Lung (tissue), 12 donors: Measurements from ENCODE around the gene SHC1. TPM values are rescaled to one million over a fixed set of nuclear protein-coding genes. Genes with fewer than 3 reads are reported as not detected.
A peak's percentile ranks its signal among the peaks of the same experiment; 100 is the strongest.
"Not testable (repeated sequence)": the region's sequence is repeated elsewhere in the genome, so short reads cannot be mapped to it uniquely, and the experiment has no call there.

Experiments
- ATAC-seq: fragments of 200-7000 bp; cut with Tn5 transposase; one replicate; pipeline ENCODE4 v1.9.1; 2020; ENCODE audit warnings: moderate number of reproducible peaks; ENCODE audit not compliant: insufficient read depth, low FRiP score
- DNase-seq, 3 donors: peaks; one replicate each; pipeline ENCODE4 v3.0.0-alpha.2; 2013 to 2017
- H3K27ac ChIP-seq, 2 donors: one replicate each; pipeline ENCODE4 v1.5.1; 2013; ENCODE audit warnings: mild to moderate bottlenecking in 2 of 2, moderate library complexity in 2 of 2, control low read depth in 1 of 2, inconsistent platforms in 1 of 2, low read depth in 1 of 2, low read length in 1 of 2
- H3K27me3 ChIP-seq, 3 donors: one replicate each; pipeline ENCODE4 v1.5.1; 2013; ENCODE audit warnings: low read length in 2 of 3; ENCODE audit not compliant: control insufficient read depth in 3 of 3, insufficient read depth in 3 of 3
- H3K36me3 ChIP-seq, 4 donors: one replicate each; pipeline ENCODE4 v1.5.1; 2013; ENCODE audit warnings: low read length in 4 of 4, mild to moderate bottlenecking in 1 of 4, moderate library complexity in 1 of 4; ENCODE audit not compliant: control insufficient read depth in 4 of 4, insufficient read depth in 4 of 4
- H3K4me1 ChIP-seq, 5 donors: one replicate each; pipeline ENCODE4 v1.5.1; 2013; ENCODE audit warnings: low read length in 5 of 5, mild to moderate bottlenecking in 2 of 5, moderate library complexity in 1 of 5; ENCODE audit not compliant: control insufficient read depth in 5 of 5, insufficient read depth in 5 of 5
- H3K4me3 ChIP-seq: one replicate; pipeline ENCODE4 v1.5.1; 2013; ENCODE audit warnings: mild to moderate bottlenecking, control low read depth, moderate library complexity
- H3K9ac ChIP-seq, 2 donors: one replicate each; pipeline ENCODE4 v1.5.1; 2013; ENCODE audit warnings: low read length in 2 of 2, control low read depth in 1 of 2; ENCODE audit not compliant: insufficient read depth in 1 of 2
- H3K9me3 ChIP-seq, 4 donors: one replicate each; pipeline ENCODE4 v1.5.1; 2013; ENCODE audit warnings: low read length in 3 of 4, mild to moderate bottlenecking in 1 of 4, moderate library complexity in 1 of 4; ENCODE audit not compliant: control insufficient read depth in 4 of 4, insufficient read depth in 3 of 4
- WGBS, 2 donors: extraction: QIAGEN DNeasy Blood & Tissue Kit; methylation state at CpG; one replicate each; pipeline ENCODE4 v1.1.7; 2013; 5-methylcytosine and 5-hydroxymethylcytosine counted together
- polyA plus RNA-seq, 2 donors: library from polyadenylated mRNA; stranded (reverse); fragments of 200-250 nt; gene quantifications; one replicate each; pipeline ENCODE4 v1.2.1, GENCODE V29; 2013
- total RNA-seq, 2 donors: library from RNA; depleted of rRNA in 1 of 2; stranded (reverse); fragments of >200 nt in 1 of 2; gene quantifications; one replicate each; pipeline ENCODE4 v1.2.1, GENCODE V29; 2014 to 2021
- TF ChIP-seq, protein P1 (sequence below): IDR thresholded peaks from 2 replicates; pipeline ENCODE4 v1.5.1; 2012; ENCODE audit warnings: mild to moderate bottlenecking; ENCODE audit errors: control extremely low read depth, extremely low read depth
- donor health status: control.
- donor health status: control.
- donor health status: Bipolar disorder and iron deficiency.
- donor health status: healthy.
- donor health status: DM: yes; HTN: yes; CAD: no.

SHC1 gene
- total and polyA plus RNA-seq, 4 donors, result 67.6 to 136 (median 93.8) TPM

DNA sequence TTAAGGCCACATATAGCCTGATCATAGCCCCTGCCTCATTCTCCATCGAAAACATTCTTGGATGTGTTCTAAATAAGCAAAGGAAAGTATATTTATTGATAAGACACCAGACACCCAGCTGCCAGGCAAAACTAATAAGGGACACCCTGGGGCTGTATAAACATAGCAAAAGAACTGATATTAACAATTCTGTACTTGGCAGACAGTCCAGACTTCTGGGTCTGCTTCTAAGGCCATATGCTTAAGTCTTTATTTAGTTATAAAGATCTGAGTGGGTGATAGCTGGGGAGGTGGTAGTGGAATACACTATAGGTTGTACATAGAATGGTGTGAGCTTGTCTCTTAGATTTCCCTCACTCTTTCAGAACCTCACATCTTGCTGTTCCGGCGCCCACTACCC lies 7.8 kb upstream of the SHC1 start:
- no peaks in the 10 kb centered on the region for H3K9me3 ChIP-seq
- TF ChIP-seq, protein P1, sequence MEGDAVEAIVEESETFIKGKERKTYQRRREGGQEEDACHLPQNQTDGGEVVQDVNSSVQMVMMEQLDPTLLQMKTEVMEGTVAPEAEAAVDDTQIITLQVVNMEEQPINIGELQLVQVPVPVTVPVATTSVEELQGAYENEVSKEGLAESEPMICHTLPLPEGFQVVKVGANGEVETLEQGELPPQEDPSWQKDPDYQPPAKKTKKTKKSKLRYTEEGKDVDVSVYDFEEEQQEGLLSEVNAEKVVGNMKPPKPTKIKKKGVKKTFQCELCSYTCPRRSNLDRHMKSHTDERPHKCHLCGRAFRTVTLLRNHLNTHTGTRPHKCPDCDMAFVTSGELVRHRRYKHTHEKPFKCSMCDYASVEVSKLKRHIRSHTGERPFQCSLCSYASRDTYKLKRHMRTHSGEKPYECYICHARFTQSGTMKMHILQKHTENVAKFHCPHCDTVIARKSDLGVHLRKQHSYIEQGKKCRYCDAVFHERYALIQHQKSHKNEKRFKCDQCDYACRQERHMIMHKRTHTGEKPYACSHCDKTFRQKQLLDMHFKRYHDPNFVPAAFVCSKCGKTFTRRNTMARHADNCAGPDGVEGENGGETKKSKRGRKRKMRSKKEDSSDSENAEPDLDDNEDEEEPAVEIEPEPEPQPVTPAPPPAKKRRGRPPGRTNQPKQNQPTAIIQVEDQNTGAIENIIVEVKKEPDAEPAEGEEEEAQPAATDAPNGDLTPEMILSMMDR, result no peak
- no peak overlapping the region for H3K4me3 ChIP-seq
- WGBS, 2 donors, result 96% methylated on average over 3 of the region's 3 CpGs
- no peak overlapping the region for H3K9ac ChIP-seq
- no peaks in the 10 kb centered on the region for H3K27me3 ChIP-seq
- H3K36me3 ChIP-seq, result peaks cover 0 to 5% (median 2%) of the 10 kb centered on the region in 4 donors
- no peak for ATAC-seq
- peaks cover 0 to 20% (median 5%) of the 10 kb centered on the region in 5 donors for H3K4me1 ChIP-seq
- DNase-seq, result no peak
- no peak overlapping the region for H3K27ac ChIP-seq

DNA sequence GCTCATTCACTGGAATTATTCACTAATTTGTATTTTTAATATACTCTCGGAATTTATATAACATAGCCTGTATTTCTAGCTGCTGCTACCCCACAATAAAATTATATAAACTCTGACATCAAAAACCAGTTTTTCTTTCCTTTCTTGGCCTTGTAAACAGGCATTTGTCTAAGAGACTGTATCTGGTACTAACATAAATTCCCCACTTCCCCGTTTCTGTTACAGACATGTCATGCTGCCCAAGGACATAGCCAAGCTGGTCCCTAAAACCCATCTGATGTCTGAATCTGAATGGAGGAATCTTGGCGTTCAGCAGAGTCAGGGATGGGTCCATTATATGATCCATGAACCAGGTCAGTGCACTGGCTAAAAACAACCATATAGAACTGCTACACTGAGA lies 7.2 kb upstream of the SHC1 start:
- not testable (repeated sequence) for H3K9me3 ChIP-seq, H3K27ac ChIP-seq, H3K36me3 ChIP-seq, H3K4me3 ChIP-seq, ATAC-seq, H3K9ac ChIP-seq, H3K27me3 ChIP-seq, DNase-seq
- WGBS, 2 donors, result 50 to 65% methylated on average over 3 of the region's 3 CpGs
- H3K4me1 ChIP-seq, result peaks cover 0 to 26% (median 8%) of the 10 kb centered on the region in 5 donors

DNA sequence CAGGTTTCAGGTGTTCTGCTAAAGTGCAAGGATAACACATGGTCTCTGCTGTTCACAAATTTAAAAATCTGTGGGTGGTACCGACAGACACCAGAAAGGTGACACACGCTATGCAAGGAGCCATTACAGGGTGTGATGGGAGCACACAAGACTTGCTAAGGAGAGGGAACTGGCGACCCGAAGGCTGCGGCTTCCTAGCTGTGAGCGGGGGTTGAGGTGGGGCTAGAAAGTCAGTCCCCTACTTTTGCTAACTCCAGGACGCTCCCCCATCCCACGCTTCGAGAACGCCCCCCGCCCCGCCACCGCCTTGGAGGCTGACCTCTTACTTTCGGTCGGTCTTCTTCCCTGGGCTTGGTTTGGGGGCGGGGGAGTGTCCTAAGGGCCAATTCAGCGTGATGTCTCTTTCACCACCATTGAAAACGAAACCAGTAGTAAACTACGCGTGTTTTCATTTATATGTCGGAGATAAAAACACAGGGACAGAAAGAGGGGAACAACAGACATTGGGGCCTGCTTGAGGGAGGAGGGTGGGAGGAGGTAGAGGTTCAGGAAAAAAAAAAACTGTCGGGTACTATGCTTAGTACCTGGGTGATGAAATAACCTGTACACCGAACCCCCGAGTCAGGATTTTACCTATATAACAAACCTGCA lies 5.0 kb upstream of the SHC1 start:
- H3K36me3 ChIP-seq, result peaks cover 0 to 5% (median 2%) of the 10 kb centered on the region in 4 donors
- DNase-seq, result peak; percentile 68 to 81 (median 80)
- H3K9ac ChIP-seq, result peak overlapping the region; percentile 68 to 99
- ATAC-seq, result no peak
- peak overlapping the region; percentile 54 for H3K4me3 ChIP-seq
- peak overlapping the region; percentile 90 to 92 for H3K27ac ChIP-seq
- peaks cover 6 to 42% (median 18%) of the 10 kb centered on the region in 5 donors for H3K4me1 ChIP-seq
- no peaks in the 10 kb centered on the region for H3K9me3 ChIP-seq
- no peaks in the 10 kb centered on the region for H3K27me3 ChIP-seq
- TF ChIP-seq, protein P1, result no peak
- 0% methylated on average over 24 of the region's 24 CpGs for WGBS, 2 donors

DNA sequence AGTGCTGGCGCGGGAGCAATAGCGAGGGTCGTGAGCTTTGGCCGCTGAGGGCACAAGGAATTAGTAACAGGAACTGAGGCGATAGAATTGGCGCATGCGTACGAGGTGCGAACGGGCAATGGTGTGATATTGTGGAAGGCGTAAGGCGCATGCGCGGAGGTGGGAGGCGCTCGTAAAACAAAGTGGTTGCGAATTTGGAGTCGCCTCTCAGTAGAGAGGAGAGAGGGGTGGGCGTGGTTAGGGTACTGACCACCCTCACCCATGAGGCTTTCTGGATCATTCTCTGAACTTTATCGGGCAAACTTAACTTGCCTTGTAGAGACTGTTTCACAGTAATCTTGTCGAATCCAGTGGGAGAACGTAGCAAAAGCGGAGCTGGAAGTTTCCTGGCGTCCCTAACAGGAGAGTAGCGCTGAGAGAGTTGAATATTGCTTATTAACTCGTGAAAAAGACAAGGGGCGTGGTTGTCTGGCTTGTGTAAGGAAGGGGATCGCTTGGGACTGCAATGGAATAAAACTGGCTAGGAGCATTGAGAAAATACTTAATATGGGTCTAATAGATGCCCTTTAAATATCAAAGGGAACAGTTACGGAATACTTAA lies 4.4 kb upstream of the SHC1 start:
- no peaks in the 10 kb centered on the region for H3K9me3 ChIP-seq
- peaks cover 6 to 48% (median 21%) of the 10 kb centered on the region in 5 donors for H3K4me1 ChIP-seq
- peak overlapping the region; percentile 90 to 92 for H3K27ac ChIP-seq
- peaks cover 0 to 5% (median 2%) of the 10 kb centered on the region in 4 donors for H3K36me3 ChIP-seq
- H3K9ac ChIP-seq, result peak overlapping the region; percentile 68 to 99
- peak overlapping the region; percentile 37 for H3K4me3 ChIP-seq
- H3K27me3 ChIP-seq, result no peaks in the 10 kb centered on the region
- 0% methylated on average over 30 of the region's 30 CpGs for WGBS, 2 donors
- TF ChIP-seq, protein P1, result no peak
- DNase-seq (peak; percentile 97 to 99 (median 99)), ATAC-seq (peak; percentile 30)
